ENCODE results near the gene UPK1B.

DNA sequence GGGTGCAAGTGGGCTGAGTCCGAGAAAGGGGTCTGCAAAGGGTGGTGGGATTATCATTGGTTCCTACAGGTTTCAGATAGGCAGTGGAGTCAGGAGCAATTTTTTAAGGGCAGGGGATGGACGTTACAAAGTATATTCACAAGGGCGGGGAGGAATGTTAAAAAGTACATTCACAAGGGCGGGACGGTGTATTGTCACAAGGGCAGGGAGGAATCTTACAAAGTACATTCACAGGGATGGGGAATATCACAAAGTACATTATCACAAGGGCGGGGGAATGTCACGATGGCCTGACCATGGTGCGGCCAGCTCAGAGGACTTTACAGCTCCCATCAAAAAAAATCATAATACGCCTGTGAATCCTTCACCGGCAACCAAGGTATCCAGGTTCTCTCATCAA lies 48.1 kb upstream of the UPK1B start:
- TF ChIP-seq, protein P1, sequence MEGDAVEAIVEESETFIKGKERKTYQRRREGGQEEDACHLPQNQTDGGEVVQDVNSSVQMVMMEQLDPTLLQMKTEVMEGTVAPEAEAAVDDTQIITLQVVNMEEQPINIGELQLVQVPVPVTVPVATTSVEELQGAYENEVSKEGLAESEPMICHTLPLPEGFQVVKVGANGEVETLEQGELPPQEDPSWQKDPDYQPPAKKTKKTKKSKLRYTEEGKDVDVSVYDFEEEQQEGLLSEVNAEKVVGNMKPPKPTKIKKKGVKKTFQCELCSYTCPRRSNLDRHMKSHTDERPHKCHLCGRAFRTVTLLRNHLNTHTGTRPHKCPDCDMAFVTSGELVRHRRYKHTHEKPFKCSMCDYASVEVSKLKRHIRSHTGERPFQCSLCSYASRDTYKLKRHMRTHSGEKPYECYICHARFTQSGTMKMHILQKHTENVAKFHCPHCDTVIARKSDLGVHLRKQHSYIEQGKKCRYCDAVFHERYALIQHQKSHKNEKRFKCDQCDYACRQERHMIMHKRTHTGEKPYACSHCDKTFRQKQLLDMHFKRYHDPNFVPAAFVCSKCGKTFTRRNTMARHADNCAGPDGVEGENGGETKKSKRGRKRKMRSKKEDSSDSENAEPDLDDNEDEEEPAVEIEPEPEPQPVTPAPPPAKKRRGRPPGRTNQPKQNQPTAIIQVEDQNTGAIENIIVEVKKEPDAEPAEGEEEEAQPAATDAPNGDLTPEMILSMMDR (tag by site-specific recombination; IDR thresholded peaks at IDR 0.05) = no peak
- TF ChIP-seq ZNF148 (tag by site-specific recombination; IDR thresholded peaks at IDR 0.05; ENCODE audit: borderline replicate concordance) (no peak), ZNF629 (tag by site-specific recombination; IDR thresholded peaks at IDR 0.05) (no peak), ZEB2 (tag by site-specific recombination; IDR thresholded peaks at IDR 0.05) (no peak), MEIS1 (CRISPR knock-in tag; IDR thresholded peaks at IDR 0.05; ENCODE audit: borderline replicate concordance) (no peak), ZNF701 (tag by site-specific recombination; IDR thresholded peaks at IDR 0.05) (no peak), ATF2 (tag by site-specific recombination; IDR thresholded peaks at IDR 0.05; ENCODE audit: low read depth) (no peak), ZNF423 (tag by site-specific recombination; IDR thresholded peaks at IDR 0.05) (no peak), ZNF24 (tag by site-specific recombination; IDR thresholded peaks at IDR 0.05) (no peak), ZNF114 (tag by site-specific recombination; IDR thresholded peaks at IDR 0.05) (no peak), ZNF10 (tag by site-specific recombination; IDR thresholded peaks at IDR 0.05) (no peak), SP2 (tag by site-specific recombination; IDR thresholded peaks at IDR 0.05) (no peak), ZNF324 (tag by site-specific recombination; IDR thresholded peaks at IDR 0.05) (no peak)
